ENCODE results near the gene PLXNA4.

- TF ChIP-seq CTCF (IDR thresholded peaks at IDR 0.05) (no peak), POLR2AphosphoS5 (IDR thresholded peaks at IDR 0.05) (no peak), POLR2A (IDR thresholded peaks at IDR 0.05) (no peak), EP300 (IDR thresholded peaks at IDR 0.05) (no peak)
Measured at GRCh38 chr7:132258231-132258630, 318.0 kb downstream of the PLXNA4 start.

All from gastroesophageal sphincter (tissue), 3 donors.